Stimulated activated CD4-positive, alpha-beta T cell treated with anti-CD3 and anti-CD28 coated beads, Interleukin-1b, Interleukin-23, amount 100 ng/mL, for 24 hours (primary cell): Measurements from ENCODE around the gene SESN3.

Experiments
- DNase-seq, 4 experiments: peaks; one replicate each; pipeline ENCODE4 v3.0.0-alpha.2; 2020; ENCODE audit warnings: low read depth in 4 of 4, low spot score in 1 of 4

SESN3 gene

DNA sequence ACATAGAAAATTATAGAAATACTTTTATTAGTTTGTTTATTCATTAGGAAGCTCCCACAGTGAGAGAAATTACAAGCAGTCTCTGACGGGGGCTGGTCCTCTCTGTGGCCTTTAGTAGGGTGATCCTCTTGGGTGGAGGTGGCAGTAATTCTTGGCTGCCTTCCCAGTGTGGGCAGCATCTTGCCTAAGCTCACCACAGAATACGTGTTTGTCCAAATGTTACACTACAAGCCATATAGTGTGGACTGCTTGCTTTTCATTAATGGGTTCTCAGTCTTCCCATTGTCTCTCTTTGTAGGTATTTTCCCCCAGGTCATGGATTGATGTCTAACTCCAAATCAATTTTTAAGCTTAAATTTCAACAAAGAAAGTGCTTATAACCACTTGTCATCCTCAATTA, 98.0 kb downstream of the SESN3 start:
- no peak for DNase-seq

GRCh38 chr11:95128602-95129001, 102.4 kb downstream of the SESN3 start:
- no peak for DNase-seq

GRCh38 chr11:95123556-95123955, 107.4 kb downstream of the SESN3 start:
- DNase-seq: no peak

- no peak for DNase-seq
Observed at GRCh38 chr11:95121698-95122097, 109.3 kb downstream of the SESN3 start.

DNA sequence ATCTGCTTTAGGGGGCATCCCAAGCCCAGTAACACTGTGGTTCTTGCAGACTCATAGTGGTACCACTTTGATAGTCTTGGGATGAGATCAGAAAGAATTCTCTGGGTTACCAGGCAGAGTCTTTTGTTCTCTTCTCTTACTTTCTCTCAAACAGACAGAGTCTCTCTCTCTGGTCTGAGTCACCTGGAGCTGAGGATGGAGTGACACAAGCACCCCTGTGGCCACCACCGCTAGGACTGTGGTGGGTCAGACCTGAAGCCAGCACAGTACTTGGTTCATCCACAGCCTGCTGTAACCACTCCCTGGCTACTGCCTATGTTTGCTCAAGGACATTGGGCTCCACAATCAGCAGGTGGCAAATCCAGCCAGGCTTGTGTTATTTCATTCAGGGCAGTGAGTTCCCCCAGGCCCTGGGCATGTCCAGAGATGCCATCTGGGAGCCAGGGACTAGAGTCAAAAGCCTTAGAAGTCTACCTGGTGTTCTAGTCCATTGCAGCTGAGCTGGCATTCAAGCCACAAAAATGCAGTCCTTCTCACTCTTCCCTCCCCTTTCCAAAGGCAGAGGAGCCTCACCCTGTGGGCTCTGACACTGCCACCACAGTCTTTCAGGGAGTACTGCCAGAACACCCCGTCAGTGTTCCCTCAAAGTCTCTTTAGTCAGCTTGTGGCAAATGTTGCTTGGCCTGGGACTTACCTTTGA, 111.5 kb downstream of the SESN3 start:
- DNase-seq: no peak

GRCh38 chr11:95115597-95115996, 115.4 kb downstream of the SESN3 start:
- DNase-seq: no peak
